ENCODE measurements around the gene SNX32.

The SNX32 gene

GRCh38 chr11:65886826-65887722, 53.3 kb downstream of the SNX32 start:
- no peak for DNase-seq (ENCODE audit: low spot score)

- no peak for DNase-seq (ENCODE audit: low spot score)
These were observed 54.0 kb downstream of the SNX32 start for GRCh38 chr11:65887723-65888162.

- peak; percentile 97 for DNase-seq (ENCODE audit: low spot score)
These were observed 54.5 kb downstream of the SNX32 start, which contains the start of gene FIBP for GRCh38 chr11:65888163-65888814. Gene FIBP (minus strand): TSS chr11:65888471. CDS start chr11:65888418, 53 bp downstream.

GRCh38 chr11:65890324-65891218, 56.8 kb downstream of the SNX32 start, which contains the start of gene CCDC85B:
Gene CCDC85B (plus strand): TSS chr11:65890673. CDS start chr11:65890784, 111 bp downstream.
- peak; percentile 92 for DNase-seq (ENCODE audit: low spot score)

GRCh38 chr11:65891219-65892136, 57.7 kb downstream of the SNX32 start:
- DNase-seq (ENCODE audit: low spot score): peak; percentile 74

- peak; percentile 65 for DNase-seq (ENCODE audit: low spot score)
These were observed 58.4 kb downstream of the SNX32 start for GRCh38 chr11:65892137-65892540.

- no peak for DNase-seq (ENCODE audit: low spot score)
These were observed 59.0 kb downstream of the SNX32 start for GRCh38 chr11:65892661-65893317.

GRCh38 chr11:65894034-65894591, 60.4 kb downstream of the SNX32 start:
- no peak for DNase-seq (ENCODE audit: low spot score)

- no peak for DNase-seq (ENCODE audit: low spot score)
These were observed 61.8 kb downstream of the SNX32 start for GRCh38 chr11:65895482-65895981.

- DNase-seq (ENCODE audit: low spot score): no peak
These were observed 62.6 kb downstream of the SNX32 start for GRCh38 chr11:65896034-65896999.

- DNase-seq (ENCODE audit: low spot score): no peak
These were observed 63.3 kb downstream of the SNX32 start for GRCh38 chr11:65897020-65897471.

GRCh38 chr11:65898656-65899355, 65.0 kb downstream of the SNX32 start:
- DNase-seq (ENCODE audit: low spot score): no peak

GRCh38 chr11:65899356-65900124, 65.8 kb downstream of the SNX32 start:
- DNase-seq (ENCODE audit: low spot score): peak; percentile 83

GRCh38 chr11:65900125-65900898, 66.5 kb downstream of the SNX32 start, which contains the start of gene FOSL1:
Gene FOSL1 (minus strand): TSS chr11:65900388. CDS start chr11:65900339, 49 bp downstream.
- peak; percentile 99 for DNase-seq (ENCODE audit: low spot score)

- DNase-seq (ENCODE audit: low spot score): no peak
These were observed 67.1 kb downstream of the SNX32 start for GRCh38 chr11:65900899-65901180.

GRCh38 chr11:65903068-65903481, 69.3 kb downstream of the SNX32 start:
- DNase-seq (ENCODE audit: low spot score): peak; percentile 99

Data from SW480 (cell line).